A549 (cell line): ENCODE data around the gene CYB561D1. TPM values are rescaled to one million over a fixed set of nuclear protein-coding genes. Genes with fewer than 3 reads are reported as not detected.

ENCODE experiments used
- ATAC-seq, 2 experiments: fragments of 200-7000 bp in 1 of 2; fragments of >200 bp in 1 of 2; cut with Nextera tagmentation in 1 of 2; cut with Tn5 transposase in 1 of 2; 3 replicates each; pipeline versions ENCODE4 v1.8.0 to v1.9.1; 2018 to 2020; ENCODE audit warnings: mild to moderate bottlenecking in 1 of 2, moderate library complexity in 1 of 2
- CTCF ChIA-PET: fragments of 300-600 bp; sonication (Branson Sonifier 250); formaldehyde crosslinking; extraction: SDS; loops from one replicate; lab custom pipeline; 2021; ENCODE audit warnings: antibody characterized with exemption, inconsistent platforms; lab: Yijun Ruan, JAX
- POLR2A ChIA-PET: fragments of 350-600 bp; formaldehyde crosslinking; extraction: SDS; loops from one replicate; lab custom pipeline; 2021; ENCODE audit warnings: antibody characterized with exemption, inconsistent platforms; lab: Yijun Ruan, JAX
- DNase-seq, 2 experiments: peaks; one replicate each; pipeline versions ENCODE4 v3.0.0 to v3.0.0-alpha.2; 2011 to 2016; ENCODE audit warnings: low read depth in 1 of 2, low spot score in 1 of 2
- FAIRE-seq: peaks from 2 replicates; lab custom pipeline; 2011; peaks lifted over from hg19 to GRCh38; lab: Jason Lieb, UNC
- H3K27ac ChIP-seq, 2 experiments: fragments of >200 bp; sonication (Bioruptor Twin); formaldehyde crosslinking; 3 replicates each; pipeline ENCODE4 v1.5.1; 2016 to 2017
- H3K4me1 ChIP-seq: fragments of >200 bp; sonication (Bioruptor Twin); formaldehyde crosslinking; 3 replicates; pipeline ENCODE4 v1.6.1; 2016
- H3K4me2 ChIP-seq: fragments of >200 bp; sonication (Bioruptor Twin); formaldehyde crosslinking; 3 replicates; pipeline ENCODE4 v1.6.1; 2016
- H3K4me3 ChIP-seq: fragments of >200 bp; sonication (Bioruptor Twin); formaldehyde crosslinking; 3 replicates; pipeline ENCODE4 v1.5.1; 2016
- H3K9me3 ChIP-seq: fragments of >200 bp; sonication (Bioruptor Twin); formaldehyde crosslinking; 3 replicates; pipeline ENCODE4 v1.6.1; 2016
- ATOH8 ChIP-seq: fragments of 250-450 bp; sonication (Bioruptor Pico); IDR thresholded peaks from 2 replicates; pipeline ENCODE4 v1.5.0; 2020; ENCODE audit warnings: low read depth, mild to moderate bottlenecking, moderate library complexity
- BHLHE40 ChIP-seq: IDR thresholded peaks from 2 replicates; pipeline ENCODE4 v1.6.1; 2012; ENCODE audit warnings: low read depth, low read length, inconsistent platforms
- CBX8 ChIP-seq: fragments of 200-600 bp; sonication (generic); IDR thresholded peaks from 2 replicates; pipeline ENCODE4 v1.6.1; 2016
- CEBPB ChIP-seq, 2 experiments: fragments of >200 bp in 1 of 2; sonication (Bioruptor Twin) in 1 of 2; formaldehyde crosslinking in 1 of 2; IDR thresholded peaks; 2 replicates each; pipeline ENCODE4 v1.6.1; 2012 to 2016
- CHD2 ChIP-seq: fragments of 150-350 bp; IDR thresholded peaks from 2 replicates; pipeline ENCODE4 v1.6.1; 2014; ENCODE audit warnings: low read length; ENCODE audit not compliant: partially characterized antibody
- CTCF ChIP-seq: fragments of >200 bp; sonication (Bioruptor Twin); formaldehyde crosslinking; IDR thresholded peaks from 3 replicates; pipeline ENCODE4 v1.5.1; 2016
- EHMT2 ChIP-seq: fragments of 200-600 bp; sonication (generic); IDR thresholded peaks from 2 replicates; pipeline ENCODE4 v1.6.1; 2016; ENCODE audit warnings: antibody characterized with exemption, low read depth, mild to moderate bottlenecking, moderate library complexity
- ESRRA ChIP-seq: fragments of 150-350 bp; IDR thresholded peaks from 2 replicates; pipeline ENCODE4 v1.6.1; 2014; ENCODE audit warnings: mild to moderate bottlenecking, low read length, borderline replicate concordance
- FOSB ChIP-seq: fragments of 250-450 bp; sonication (Bioruptor Pico); IDR thresholded peaks from 2 replicates; pipeline ENCODE4 v1.5.0; 2020; ENCODE audit warnings: mild to moderate bottlenecking, moderate library complexity
- FOXS1 ChIP-seq: fragments of 250-450 bp; sonication (Bioruptor Pico); IDR thresholded peaks from 2 replicates; pipeline ENCODE4 v1.5.0; 2020; ENCODE audit warnings: mild to moderate bottlenecking, moderate library complexity
- HOXA7 ChIP-seq: fragments of 250-450 bp; sonication (Bioruptor Pico); IDR thresholded peaks from 2 replicates; pipeline ENCODE4 v1.5.0; 2020; ENCODE audit warnings: mild to moderate bottlenecking, moderate library complexity
- JUN ChIP-seq, 2 experiments: fragments of >200 bp; sonication (Bioruptor Twin); formaldehyde crosslinking; IDR thresholded peaks; 2 replicates in 1 of 2; 3 replicates in 1 of 2; pipeline ENCODE4 v1.6.1; 2016 to 2017
- JUNB ChIP-seq: fragments of >200 bp; sonication (Bioruptor Twin); formaldehyde crosslinking; IDR thresholded peaks from 2 replicates; pipeline ENCODE4 v1.6.1; 2016
- KDM1A ChIP-seq: fragments of 200-600 bp; sonication (generic); IDR thresholded peaks from 2 replicates; pipeline ENCODE4 v1.6.1; 2016; ENCODE audit warnings: low read depth, mild to moderate bottlenecking
- KDM5A ChIP-seq: fragments of 200-600 bp; sonication (generic); IDR thresholded peaks from 2 replicates; pipeline ENCODE4 v1.6.1; 2016; ENCODE audit warnings: antibody characterized with exemption, mild to moderate bottlenecking
- MAZ ChIP-seq: fragments of 150-350 bp; IDR thresholded peaks from 2 replicates; pipeline ENCODE4 v1.6.1; 2014; ENCODE audit warnings: antibody characterized with exemption, low read depth, low read length, borderline replicate concordance
- MYC ChIP-seq: IDR thresholded peaks from 2 replicates; pipeline ENCODE4 v1.6.1; 2012; ENCODE audit warnings: mild to moderate bottlenecking, inconsistent platforms, low read length, improper control_type of control experiment, borderline replicate concordance
- POLR2A ChIP-seq: IDR thresholded peaks from 2 replicates; pipeline ENCODE4 v1.6.1; 2012; ENCODE audit warnings: mild to moderate bottlenecking, low read length
- POLR2AphosphoS2 ChIP-seq: conservative IDR thresholded peaks from 2 replicates; pipeline ENCODE4 v1.6.1; 2012; ENCODE audit warnings: low read length, improper control_type of control experiment, inconsistent platforms
- RAD21 ChIP-seq, 2 experiments: fragments of >200 bp in 1 of 2; sonication (Bioruptor Twin) in 1 of 2; formaldehyde crosslinking in 1 of 2; IDR thresholded peaks in 1 of 2; conservative IDR thresholded peaks in 1 of 2; 2 replicates in 1 of 2; 3 replicates in 1 of 2; pipeline ENCODE4 v1.6.1; 2012 to 2018; ENCODE audit warnings: inconsistent platforms in 1 of 2
- RARB ChIP-seq: fragments of 250-450 bp; sonication (Bioruptor Pico); IDR thresholded peaks from 2 replicates; pipeline ENCODE4 v1.8.0; 2021; ENCODE audit warnings: mild to moderate bottlenecking, moderate library complexity
- RCOR1 ChIP-seq: fragments of 150-350 bp; IDR thresholded peaks from 2 replicates; pipeline ENCODE4 v1.6.1; 2014; ENCODE audit warnings: antibody characterized with exemption, low read length, low read depth
- SREBF2 ChIP-seq: fragments of 450-650 bp; IDR thresholded peaks from 2 replicates; pipeline ENCODE4 v1.6.1; 2014; ENCODE audit warnings: mild to moderate bottlenecking, moderate library complexity
- TP53 ChIP-seq: fragments of 250-450 bp; sonication (Bioruptor Pico); IDR thresholded peaks from 2 replicates; pipeline ENCODE4 v1.5.0; 2021; ENCODE audit warnings: mild to moderate bottlenecking, moderate library complexity
- ZC3H11A ChIP-seq: fragments of 450-650 bp; IDR thresholded peaks from 2 replicates; pipeline ENCODE4 v1.6.1; 2014; ENCODE audit warnings: antibody characterized with exemption, mild to moderate bottlenecking
- WGBS: methylation state at CpG from one replicate; pipeline ENCODE4 v1.1.6; 2017; ENCODE audit errors: missing lambda C conversion rate; 5-methylcytosine and 5-hydroxymethylcytosine counted together
- polyA plus RNA-seq, 4 experiments: library from polyadenylated mRNA; depleted of rRNA in 3 of 4; stranded (reverse); fragments of >200 nt; fragmentation: RNase III in 1 of 4; extraction: RNeasy Plus Mini Kit Qiagen cat#74134 plus additional on column Dnase treatment in 1 of 4; gene quantifications; 2 replicates in 3 of 4; 3 replicates in 1 of 4; pipeline ENCODE4 v1.2.3, GENCODE V29; 2011 to 2017
- TF ChIP-seq, protein P1 (sequence below): IDR thresholded peaks from 2 replicates; pipeline ENCODE4 v1.6.1; 2012; ENCODE audit warnings: low read depth, borderline replicate concordance
- TF ChIP-seq, protein P2 (sequence below): fragments of 200-600 bp; sonication (generic); IDR thresholded peaks from 2 replicates; pipeline ENCODE4 v1.6.1; 2016; ENCODE audit warnings: antibody characterized with exemption, mild to moderate bottlenecking, moderate library complexity

The CYB561D1 gene
- polyA plus RNA-seq, 2 of the 4 experiments (the other 2 are of a cell fraction): 4.0 to 5.2 TPM

DNA sequence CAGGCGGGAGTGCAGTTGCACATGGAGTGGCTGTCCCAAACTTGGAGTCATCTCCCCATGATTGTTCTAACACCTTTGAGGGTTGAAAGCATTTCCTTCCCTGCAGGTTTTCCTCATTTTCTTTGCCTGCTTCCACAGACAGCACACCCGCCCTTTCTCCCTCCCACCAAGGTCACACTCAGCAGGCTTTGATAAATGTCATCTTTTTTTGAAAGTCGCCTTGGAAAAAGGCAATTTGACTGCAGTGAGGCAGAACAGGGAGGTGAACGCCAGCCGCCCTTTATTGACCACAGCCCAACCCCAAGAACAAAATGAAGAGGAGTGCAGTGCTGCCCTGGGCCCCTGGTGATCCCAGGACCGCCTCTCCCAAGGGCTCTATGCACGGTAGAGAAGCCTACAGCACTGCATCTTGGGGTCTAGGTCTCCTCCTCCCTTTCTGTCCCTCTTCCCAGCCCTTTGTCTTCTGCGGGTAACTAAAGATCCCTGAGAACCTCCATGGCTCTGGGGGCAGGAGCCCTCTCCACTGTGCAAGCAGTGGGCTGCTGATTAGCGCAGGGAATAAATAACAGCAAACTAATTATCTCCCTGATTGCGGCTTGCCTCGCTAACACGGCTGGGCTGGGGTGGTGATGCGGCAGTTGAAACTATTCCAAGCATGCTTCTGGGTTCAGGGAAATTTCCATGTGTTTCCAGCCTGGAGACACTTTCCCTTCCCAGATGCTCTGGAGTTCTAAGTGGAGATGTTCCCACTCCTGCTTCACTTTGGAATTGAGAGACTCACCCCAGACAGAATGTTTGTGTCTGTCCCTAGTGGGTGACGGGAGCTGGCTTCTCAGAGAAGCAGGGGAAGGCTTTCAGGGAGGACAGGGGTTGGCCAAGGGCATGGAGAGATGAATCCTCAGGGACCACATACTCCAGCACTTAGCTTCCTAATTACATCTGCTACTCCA, 27.4 kb downstream of the CYB561D1 start:
- POLR2A ChIA-PET: no interaction called here
- TF ChIP-seq MAZ (no peak), JUN (IDR thresholded peaks at IDR 0.05) (no peak), SREBF2 (no peak), KDM5A (no peak), CTCF (no peak), ESRRA (no peak), KDM1A (no peak), POLR2AphosphoS2 (no peak), EHMT2 (no peak), MYC (no peak), POLR2A (no peak), FOSB (CRISPR knock-in tag) (no peak), RCOR1 (no peak), FOXS1 (CRISPR knock-in tag) (no peak)
- TF ChIP-seq, protein P1, sequence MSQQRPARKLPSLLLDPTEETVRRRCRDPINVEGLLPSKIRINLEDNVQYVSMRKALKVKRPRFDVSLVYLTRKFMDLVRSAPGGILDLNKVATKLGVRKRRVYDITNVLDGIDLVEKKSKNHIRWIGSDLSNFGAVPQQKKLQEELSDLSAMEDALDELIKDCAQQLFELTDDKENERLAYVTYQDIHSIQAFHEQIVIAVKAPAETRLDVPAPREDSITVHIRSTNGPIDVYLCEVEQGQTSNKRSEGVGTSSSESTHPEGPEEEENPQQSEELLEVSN: no peak
- TF ChIP-seq, protein P2, sequence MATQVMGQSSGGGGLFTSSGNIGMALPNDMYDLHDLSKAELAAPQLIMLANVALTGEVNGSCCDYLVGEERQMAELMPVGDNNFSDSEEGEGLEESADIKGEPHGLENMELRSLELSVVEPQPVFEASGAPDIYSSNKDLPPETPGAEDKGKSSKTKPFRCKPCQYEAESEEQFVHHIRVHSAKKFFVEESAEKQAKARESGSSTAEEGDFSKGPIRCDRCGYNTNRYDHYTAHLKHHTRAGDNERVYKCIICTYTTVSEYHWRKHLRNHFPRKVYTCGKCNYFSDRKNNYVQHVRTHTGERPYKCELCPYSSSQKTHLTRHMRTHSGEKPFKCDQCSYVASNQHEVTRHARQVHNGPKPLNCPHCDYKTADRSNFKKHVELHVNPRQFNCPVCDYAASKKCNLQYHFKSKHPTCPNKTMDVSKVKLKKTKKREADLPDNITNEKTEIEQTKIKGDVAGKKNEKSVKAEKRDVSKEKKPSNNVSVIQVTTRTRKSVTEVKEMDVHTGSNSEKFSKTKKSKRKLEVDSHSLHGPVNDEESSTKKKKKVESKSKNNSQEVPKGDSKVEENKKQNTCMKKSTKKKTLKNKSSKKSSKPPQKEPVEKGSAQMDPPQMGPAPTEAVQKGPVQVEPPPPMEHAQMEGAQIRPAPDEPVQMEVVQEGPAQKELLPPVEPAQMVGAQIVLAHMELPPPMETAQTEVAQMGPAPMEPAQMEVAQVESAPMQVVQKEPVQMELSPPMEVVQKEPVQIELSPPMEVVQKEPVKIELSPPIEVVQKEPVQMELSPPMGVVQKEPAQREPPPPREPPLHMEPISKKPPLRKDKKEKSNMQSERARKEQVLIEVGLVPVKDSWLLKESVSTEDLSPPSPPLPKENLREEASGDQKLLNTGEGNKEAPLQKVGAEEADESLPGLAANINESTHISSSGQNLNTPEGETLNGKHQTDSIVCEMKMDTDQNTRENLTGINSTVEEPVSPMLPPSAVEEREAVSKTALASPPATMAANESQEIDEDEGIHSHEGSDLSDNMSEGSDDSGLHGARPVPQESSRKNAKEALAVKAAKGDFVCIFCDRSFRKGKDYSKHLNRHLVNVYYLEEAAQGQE: no peak
- TF ChIP-seq, all 56 proteins: peak for 0
- Histone ChIP-seq H3K27ac (no peak overlapping the region), H3K9me3 (peaks cover 2% of the 10 kb centered on the region; the same call in 1 of the 3 replicates), H3K4me3 (no peak overlapping the region), H3K4me2 (no peak overlapping the region), H3K4me1 (no peaks in the 10 kb centered on the region)
- CTCF ChIA-PET: interaction anchor here (4.0 to 21.4 kb wide), 4 partner anchors 9 to 29 kb away, joined by 28 to 749 read pairs (median 138); partner anchors contain the start of genes ATXN7L2 and CYB561D1
- ATAC-seq (no peak), DNase-seq (no peak), FAIRE-seq (no peak)
- WGBS: 58% methylated on average over 14 of the region's 14 CpGs

GRCh38 chr1:109522026-109522425, 28.1 kb downstream of the CYB561D1 start:
- ChIA-PET CTCF (interaction anchor here (4.0 to 21.4 kb wide), 2 partner anchors 11 to 30 kb away, joined by 44 to 749 read pairs; partner anchors contain the start of genes ATXN7L2 and CYB561D1), POLR2A (no interaction called here)
- WGBS: 68% methylated on average over 7 of the region's 7 CpGs
- peaks cover 2% of the 10 kb centered on the region; the same call in 1 of the 3 replicates for H3K9me3 ChIP-seq
- no peak overlapping the region for H3K27ac ChIP-seq
- ATAC-seq: no peak
- H3K4me1 ChIP-seq: no peaks in the 10 kb centered on the region
- H3K4me3 ChIP-seq: no peak overlapping the region
- no peak overlapping the region for H3K4me2 ChIP-seq
- no peak for DNase-seq
- no peak for FAIRE-seq
- TF ChIP-seq TP53 (CRISPR knock-in tag) (no peak), BHLHE40 (no peak), CEBPB (IDR thresholded peaks at IDR 0.05) (no peak), RAD21 (conservative IDR thresholded peaks at IDR 0.05 in 1 of 2, IDR thresholded peaks at IDR 0.05 in 1 of 2) (no peak), CTCF (no peak), ATOH8 (CRISPR knock-in tag) (no peak), HOXA7 (CRISPR knock-in tag) (no peak), CBX8 (no peak), RARB (CRISPR knock-in tag) (no peak), JUNB (no peak), CHD2 (no peak), ZC3H11A (no peak)
- TF ChIP-seq, protein P1: no peak
